Trophoblast cell (in vitro differentiated cells and primary cell): ENCODE data around the gene TUBA3C.
A peak's percentile ranks its signal among the peaks of the same experiment; 100 is the strongest.
"Not testable (repeated sequence)": the region's sequence is repeated elsewhere in the genome, so short reads cannot be mapped to it uniquely, and the experiment has no call there.

ENCODE experiments used
- DNase-seq, 2 donors: peaks; one replicate each; pipeline ENCODE4 v3.0.0-alpha.2; 2016
- H2AFZ ChIP-seq: 2 replicates; pipeline ENCODE4 v1.6.1; 2013; ENCODE audit warnings: low read length, moderate library complexity, mild to moderate bottlenecking; ENCODE audit not compliant: insufficient read depth, poor library complexity
- H2AK5ac ChIP-seq: 2 replicates; pipeline ENCODE4 v1.6.1; 2013; ENCODE audit warnings: mild to moderate bottlenecking, low read length
- H2BK120ac ChIP-seq: 2 replicates; pipeline ENCODE4 v1.6.1; 2013; ENCODE audit warnings: low read length, mild to moderate bottlenecking, moderate library complexity; ENCODE audit not compliant: insufficient read depth, poor library complexity
- H2BK12ac ChIP-seq: 2 replicates; pipeline ENCODE4 v1.6.1; 2013; ENCODE audit warnings: mild to moderate bottlenecking, low read length, moderate library complexity
- H2BK5ac ChIP-seq: 2 replicates; pipeline ENCODE4 v1.6.1; 2013; ENCODE audit warnings: low read length, low read depth, moderate library complexity, mild to moderate bottlenecking; ENCODE audit not compliant: poor library complexity
- H3K14ac ChIP-seq: 2 replicates; pipeline ENCODE4 v1.6.1; 2013; ENCODE audit warnings: mild to moderate bottlenecking, low read length
- H3K18ac ChIP-seq: 2 replicates; pipeline ENCODE4 v1.6.1; 2013; ENCODE audit warnings: mild to moderate bottlenecking, low read length
- H3K23ac ChIP-seq: 2 replicates; pipeline ENCODE4 v1.6.1; 2013; ENCODE audit warnings: low read length
- H3K27ac ChIP-seq: 2 replicates; pipeline ENCODE4 v1.5.1; 2013; ENCODE audit warnings: low read depth, mild to moderate bottlenecking, inconsistent platforms, low read length, moderate library complexity
- H3K27me3 ChIP-seq: 2 replicates; pipeline ENCODE4 v1.6.1; 2013; ENCODE audit warnings: inconsistent platforms, mild to moderate bottlenecking, low read length, moderate library complexity; ENCODE audit not compliant: insufficient read depth
- H3K36me3 ChIP-seq, 2 experiments: 1 replicate in 1 of 2; 2 replicates in 1 of 2; pipeline ENCODE4 v1.6.1; 2013; ENCODE audit warnings: low read length in 2 of 2, mild to moderate bottlenecking in 2 of 2, moderate library complexity in 1 of 2; ENCODE audit not compliant: insufficient read depth in 2 of 2, control insufficient read depth in 1 of 2
- H3K4ac ChIP-seq: 2 replicates; pipeline ENCODE4 v1.6.1; 2013; ENCODE audit warnings: low read depth, mild to moderate bottlenecking, low read length, moderate library complexity
- H3K4me1 ChIP-seq, 2 experiments: 1 replicate in 1 of 2; 2 replicates in 1 of 2; pipeline ENCODE4 v1.6.1; 2013; ENCODE audit warnings: low read length in 2 of 2, mild to moderate bottlenecking in 2 of 2, moderate library complexity in 1 of 2; ENCODE audit not compliant: insufficient read depth in 2 of 2, control insufficient read depth in 1 of 2
- H3K4me2 ChIP-seq: 2 replicates; pipeline ENCODE4 v1.6.1; 2013; ENCODE audit warnings: inconsistent platforms, mild to moderate bottlenecking, low read length, moderate library complexity
- H3K4me3 ChIP-seq: 2 replicates; pipeline ENCODE4 v1.5.1; 2013; ENCODE audit warnings: mild to moderate bottlenecking, low read depth, low read length, inconsistent platforms
- H3K79me1 ChIP-seq: one replicate; pipeline ENCODE4 v1.6.1; 2013; ENCODE audit warnings: low read length
- H3K79me2 ChIP-seq: 2 replicates; pipeline ENCODE4 v1.6.1; 2013; ENCODE audit warnings: low read length, mild to moderate bottlenecking; ENCODE audit not compliant: control insufficient read depth, insufficient read depth, poor library complexity
- H3K9ac ChIP-seq: 2 replicates; pipeline ENCODE4 v1.6.1; 2013; ENCODE audit warnings: mild to moderate bottlenecking, low read length
- H3K9me3 ChIP-seq: 2 replicates; pipeline ENCODE4 v1.6.1; 2013; ENCODE audit warnings: low read depth, mild to moderate bottlenecking, control low read depth, inconsistent platforms, low read length; ENCODE audit not compliant: insufficient read depth
- H4K12ac ChIP-seq: 2 replicates; pipeline ENCODE4 v1.6.1; 2013; ENCODE audit warnings: low read depth, mild to moderate bottlenecking, low read length, moderate library complexity
- H4K8ac ChIP-seq: 2 replicates; pipeline ENCODE4 v1.6.1; 2013; ENCODE audit warnings: low read depth, mild to moderate bottlenecking, low read length, moderate library complexity
- H4K91ac ChIP-seq: one replicate; pipeline ENCODE4 v1.6.1; 2013; ENCODE audit warnings: low read depth, mild to moderate bottlenecking, low read length, moderate library complexity
- WGBS: extraction: QIAGEN DNeasy Blood & Tissue Kit; methylation state at CpG from one replicate; pipeline ENCODE4 v1.1.7; 2013; ENCODE audit warnings: missing lambda C conversion rate; ENCODE audit not compliant: insufficient read length, insufficient coverage; ENCODE audit errors: extremely low coverage; 5-methylcytosine and 5-hydroxymethylcytosine counted together

The TUBA3C gene

GRCh38 chr13:19189368-19189767, 7.7 kb upstream of the TUBA3C start:
- H3K79me2 ChIP-seq, H3K27me3 ChIP-seq, H3K9ac ChIP-seq, H4K8ac ChIP-seq, H3K4me1 ChIP-seq, H2BK12ac ChIP-seq, H3K4me2 ChIP-seq, H3K14ac ChIP-seq, H3K79me1 ChIP-seq, H2AK5ac ChIP-seq, H2BK120ac ChIP-seq, H3K4ac ChIP-seq, H2AFZ ChIP-seq, H3K27ac ChIP-seq, H3K36me3 ChIP-seq, H2BK5ac ChIP-seq, DNase-seq, H3K23ac ChIP-seq, H4K12ac ChIP-seq, H3K4me3 ChIP-seq, H4K91ac ChIP-seq, H3K18ac ChIP-seq: not testable (repeated sequence)
- no CpG with 5 or more reads among the region's 5 CpGs for WGBS
- H3K9me3 ChIP-seq: peaks cover 19% of the 10 kb centered on the region

DNA sequence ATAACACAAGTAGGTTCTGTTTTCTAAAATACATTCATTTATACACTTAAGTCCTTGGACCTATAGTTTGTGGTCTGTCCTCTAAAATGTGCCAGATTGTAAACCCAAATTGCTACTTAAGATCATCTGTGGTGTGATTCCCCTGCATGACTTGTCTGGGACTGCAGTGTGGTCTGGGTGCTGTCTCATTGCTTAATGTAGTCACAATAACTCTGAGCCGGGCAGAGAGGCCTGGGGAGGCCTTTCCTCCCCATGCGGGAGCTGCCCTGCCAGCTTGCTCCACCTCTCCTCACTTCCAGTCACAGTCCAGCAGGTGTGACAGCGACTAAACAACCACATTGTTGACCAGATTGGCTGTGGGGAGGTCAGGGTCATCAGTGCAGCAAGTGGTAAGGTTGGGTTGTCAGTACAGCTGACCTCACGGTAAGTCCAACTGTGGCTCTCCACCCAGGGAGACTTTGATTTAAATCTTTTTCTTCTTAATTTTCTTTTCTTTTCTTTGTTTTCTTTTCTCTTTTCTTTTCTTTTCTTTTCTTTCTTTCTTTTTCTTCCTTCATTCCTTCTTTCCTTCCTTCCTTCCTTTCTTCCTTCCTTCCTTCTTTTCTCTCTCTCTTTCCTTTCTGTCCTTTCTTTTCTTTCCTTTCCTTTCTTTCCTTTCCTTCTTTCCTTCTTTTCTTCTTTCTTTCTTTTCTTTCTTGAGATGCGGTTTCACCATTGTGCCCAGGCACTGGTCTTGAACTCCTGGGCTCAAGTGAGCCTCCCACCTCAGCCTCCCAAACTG, 4.4 kb upstream of the TUBA3C start:
- Histone ChIP-seq H3K36me3 (peaks cover 0 to 2% of the 10 kb centered on the region in 2 experiments), H3K23ac (no peak overlapping the region), H2BK12ac (no peak overlapping the region), H3K4me3 (no peak overlapping the region), H2AK5ac (no peak overlapping the region), H3K9me3 (peaks cover 40% of the 10 kb centered on the region), H3K18ac (no peak overlapping the region), H3K14ac (no peak overlapping the region), H4K8ac (no peak overlapping the region), H3K27ac (no peak overlapping the region), H4K12ac (no peak overlapping the region), H3K4me2 (no peak overlapping the region), H3K9ac (no peak overlapping the region), H3K27me3 (no peaks in the 10 kb centered on the region), H3K79me1 (no peaks in the 10 kb centered on the region), H3K4ac (no peak overlapping the region), H2AFZ (no peak overlapping the region), H2BK120ac (no peak overlapping the region), H2BK5ac (no peak overlapping the region), H3K79me2 (no peaks in the 10 kb centered on the region), H4K91ac (no peak overlapping the region), H3K4me1 (no peaks in the 10 kb centered on the region)
- DNase-seq: no peak
- no CpG with 5 or more reads among the region's 5 CpGs for WGBS

GRCh38 chr13:19185086-19185864, 3.7 kb upstream of the TUBA3C start:
- peaks cover 0 to 2% of the 10 kb centered on the region in 2 experiments for H3K36me3 ChIP-seq
- peak overlapping the region; percentile 51 for H3K4me3 ChIP-seq
- H3K27me3 ChIP-seq: no peaks in the 10 kb centered on the region
- no peak overlapping the region for H3K27ac ChIP-seq
- no CpG with 5 or more reads among the region's 8 CpGs for WGBS
- H3K79me1 ChIP-seq: no peaks in the 10 kb centered on the region
- no peak overlapping the region for H4K12ac ChIP-seq
- H3K18ac ChIP-seq: no peak overlapping the region
- H3K9ac ChIP-seq: no peak overlapping the region
- H2BK5ac ChIP-seq: no peak overlapping the region
- H3K14ac ChIP-seq: no peak overlapping the region
- no peak overlapping the region for H2AFZ ChIP-seq
- no peak overlapping the region for H3K4me2 ChIP-seq
- no peak overlapping the region for H4K91ac ChIP-seq
- no peak overlapping the region for H2BK120ac ChIP-seq
- no peak for DNase-seq
- no peaks in the 10 kb centered on the region for H3K4me1 ChIP-seq
- H3K23ac ChIP-seq: no peak overlapping the region
- H3K4ac ChIP-seq: no peak overlapping the region
- no peaks in the 10 kb centered on the region for H3K79me2 ChIP-seq
- H3K9me3 ChIP-seq: peaks cover 44% of the 10 kb centered on the region
- H2AK5ac ChIP-seq: no peak overlapping the region
- H2BK12ac ChIP-seq: no peak overlapping the region
- H4K8ac ChIP-seq: no peak overlapping the region

GRCh38 chr13:19184176-19184575, 2.6 kb upstream of the TUBA3C start:
- Histone ChIP-seq H2AK5ac (no peak overlapping the region), H2BK5ac (no peak overlapping the region), H3K79me1 (no peaks in the 10 kb centered on the region), H4K12ac (no peak overlapping the region), H2BK120ac (no peak overlapping the region), H3K27ac (no peak overlapping the region), H2AFZ (no peak overlapping the region), H3K79me2 (no peaks in the 10 kb centered on the region), H3K4me1 (no peaks in the 10 kb centered on the region), H3K9ac (no peak overlapping the region), H2BK12ac (no peak overlapping the region), H3K23ac (no peak overlapping the region), H3K9me3 (peaks cover 52% of the 10 kb centered on the region), H3K36me3 (peaks cover 0 to 2% of the 10 kb centered on the region in 2 experiments), H3K27me3 (no peaks in the 10 kb centered on the region), H3K4me2 (no peak overlapping the region), H4K91ac (no peak overlapping the region), H3K18ac (no peak overlapping the region), H3K4ac (no peak overlapping the region), H3K4me3 (no peak overlapping the region), H4K8ac (no peak overlapping the region), H3K14ac (no peak overlapping the region)
- no peak for DNase-seq
- WGBS: no CpG with 5 or more reads among the region's 5 CpGs
